DMS114 treated with DMSO at 0.1 percent for 48 hours (cell line): ENCODE results near the gene DNAH11.
"Not testable (repeated sequence)": the region's sequence is repeated elsewhere in the genome, so short reads cannot be mapped to it uniquely, and the experiment has no call there.

ENCODE experiments used
- DNase-seq: peaks from one replicate; lab custom pipeline; 2025; ENCODE audit not compliant: unreplicated experiment; lab: John Stamatoyannopoulos, UW

DNAH11 gene

GRCh38 chr7:21916176-21916575 is 373.3 kb downstream of the DNAH11 start:
- no peak for DNase-seq

DNA sequence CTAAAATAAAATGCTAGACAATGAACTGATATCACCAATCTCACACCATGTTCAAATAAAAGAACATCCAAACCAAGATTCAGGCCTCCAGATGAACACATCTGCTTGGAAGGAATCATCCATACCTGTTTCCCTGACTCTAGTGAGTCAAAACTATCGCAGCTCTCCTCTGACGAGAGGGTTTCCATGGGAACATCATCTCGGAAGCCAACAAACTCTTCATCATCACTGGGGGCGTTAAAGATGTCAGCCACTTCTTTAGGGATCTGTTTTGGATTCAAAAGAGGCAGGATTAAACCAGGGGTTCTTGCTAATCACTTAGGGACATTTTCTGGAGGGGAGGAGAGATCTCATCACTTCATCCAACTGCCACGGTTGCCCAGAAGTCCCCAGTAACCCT is 373.8 kb downstream of the DNAH11 start:
- no peak for DNase-seq

GRCh38 chr7:21918216-21918615 is 375.4 kb downstream of the DNAH11 start:
- DNase-seq, result no peak

- DNase-seq, result no peak
These were observed 378.1 kb downstream of the DNAH11 start for GRCh38 chr7:21920936-21921335.

- DNase-seq, result no peak
These were observed 379.8 kb downstream of the DNAH11 start for GRCh38 chr7:21922605-21923004.

DNA sequence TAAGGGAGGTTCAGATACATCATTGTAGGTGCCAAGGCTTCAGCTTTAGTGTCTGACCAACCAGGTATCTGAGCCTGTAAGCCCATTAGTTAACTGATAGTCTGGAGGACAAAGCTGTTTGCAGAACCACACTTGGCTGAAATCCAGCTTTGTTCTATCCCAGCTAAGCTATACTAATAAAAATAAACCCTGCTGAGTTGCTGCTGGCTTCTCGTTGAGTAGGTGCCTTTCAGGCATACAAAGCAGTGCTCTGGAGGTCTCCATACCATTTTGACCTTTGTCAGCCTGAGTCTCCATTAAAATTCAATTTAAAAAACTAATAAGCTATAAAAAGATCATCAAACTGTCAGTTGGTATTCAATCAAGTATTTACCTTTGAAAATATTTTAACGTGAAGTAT is 380.8 kb downstream of the DNAH11 start:
- no peak for DNase-seq

- DNase-seq, result no peak
These were observed 383.6 kb downstream of the DNAH11 start for GRCh38 chr7:21926448-21926847.

- no peak for DNase-seq
These were observed 384.9 kb downstream of the DNAH11 start for GRCh38 chr7:21927693-21928092.

- not testable (repeated sequence) for DNase-seq
These were observed 390.5 kb downstream of the DNAH11 start for GRCh38 chr7:21933293-21933692.

DNA sequence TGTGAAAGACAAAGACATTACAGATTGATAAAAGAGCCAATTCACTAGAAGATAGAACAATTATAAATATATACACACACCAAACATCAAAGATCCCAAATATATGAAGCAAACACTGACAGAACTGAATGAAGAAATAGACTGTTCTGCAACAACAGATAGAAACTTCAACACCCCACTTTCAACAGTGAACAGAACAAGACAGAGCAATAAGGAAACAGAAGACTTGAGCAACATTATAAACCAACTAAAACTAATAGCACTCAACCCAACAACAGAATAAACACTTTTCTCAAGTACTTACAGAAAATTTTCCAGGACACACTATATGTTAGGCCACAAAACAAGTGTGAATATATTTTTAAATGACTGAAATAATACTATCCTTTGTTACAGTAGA is 392.0 kb downstream of the DNAH11 start:
- no peak for DNase-seq

DNA sequence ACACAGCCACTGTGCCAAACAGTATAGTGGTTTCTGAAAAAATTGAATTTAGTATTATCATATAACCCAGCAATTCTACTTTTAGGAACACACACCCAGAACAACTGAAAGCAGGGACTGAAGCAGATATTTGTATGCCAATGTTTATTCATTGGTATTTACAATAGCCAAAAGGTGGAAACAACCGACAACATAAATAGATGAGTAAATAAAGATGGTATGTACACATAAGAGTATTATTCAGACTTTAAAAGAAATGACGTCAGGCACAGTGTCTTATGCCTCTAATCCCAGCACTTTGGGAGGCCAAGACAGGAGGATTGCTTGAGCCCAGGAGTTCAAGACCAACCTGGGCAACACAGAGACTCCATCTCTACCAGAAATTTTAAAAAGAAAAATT is 395.6 kb downstream of the DNAH11 start:
- DNase-seq, result no peak

GRCh38 chr7:21939136-21939857 is 396.5 kb downstream of the DNAH11 start:
- no peak for DNase-seq

- DNase-seq, result no peak
These were observed 397.1 kb downstream of the DNAH11 start for GRCh38 chr7:21939858-21940372.

DNA sequence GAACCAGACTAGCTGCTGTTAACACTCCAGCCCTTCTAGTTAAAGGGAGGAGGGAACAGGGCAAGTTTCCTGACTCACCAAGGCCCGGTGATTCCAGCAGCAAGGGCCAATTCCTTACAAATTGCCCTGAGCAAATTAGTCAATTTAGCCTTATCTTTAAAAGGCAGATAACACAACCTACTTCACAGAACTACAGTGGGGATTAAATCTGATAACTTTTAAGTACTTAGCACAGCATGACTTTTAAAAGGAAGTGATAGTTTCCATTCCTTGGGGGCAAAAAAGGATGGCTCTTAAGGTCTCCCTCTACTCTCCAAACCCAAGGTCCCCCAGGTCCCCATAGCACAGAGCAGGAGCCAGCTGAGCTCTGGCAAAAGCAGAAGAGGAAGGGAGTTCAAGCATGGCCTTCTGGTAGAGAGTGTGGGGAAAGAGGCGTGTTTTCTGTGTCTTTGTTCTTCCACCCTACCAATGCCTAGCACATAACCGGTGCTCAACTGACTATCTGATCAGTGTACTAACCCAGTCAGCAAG is 398.8 kb downstream of the DNAH11 start:
- no peak for DNase-seq

DNA sequence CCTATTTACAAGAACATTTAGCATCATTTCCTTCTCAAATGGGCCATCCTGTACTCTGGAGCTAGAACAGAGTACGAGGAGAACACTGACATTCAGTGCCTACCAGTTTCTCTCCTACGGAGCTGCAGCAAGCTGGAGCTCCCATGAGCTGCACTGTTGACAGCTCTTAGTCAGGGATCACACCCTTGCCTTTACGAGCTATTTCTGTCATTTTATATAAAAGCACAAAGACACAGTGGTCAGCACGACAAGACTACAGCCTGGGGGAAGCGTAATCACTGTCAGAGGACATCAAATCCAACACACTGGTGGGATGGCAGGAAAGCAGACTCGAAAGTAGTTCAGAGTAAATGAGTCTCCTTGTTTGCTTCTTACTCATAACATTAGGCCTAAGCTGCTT is 400.1 kb downstream of the DNAH11 start:
- DNase-seq, result no peak

DNA sequence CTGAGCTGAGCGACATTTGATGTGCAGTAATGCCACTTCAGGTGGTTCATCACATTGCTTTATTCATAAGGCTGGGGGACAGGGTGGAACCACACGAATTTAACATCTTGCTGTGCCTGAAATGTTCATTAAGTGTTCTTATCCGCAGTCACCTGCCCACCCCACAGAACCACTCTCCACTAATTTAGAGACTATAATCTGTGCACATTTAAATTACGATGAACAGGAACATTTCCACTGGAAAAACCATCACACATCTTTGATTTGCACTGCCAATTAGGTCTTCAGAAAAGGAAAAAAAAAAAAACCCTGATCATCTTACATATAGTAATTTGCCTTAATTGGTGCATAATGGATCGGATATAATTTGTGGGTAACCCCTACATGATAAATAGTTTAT is 400.6 kb downstream of the DNAH11 start:
- no peak for DNase-seq

GRCh38 chr7:21944616-21945453 is 402.0 kb downstream of the DNAH11 start:
- peak; percentile 32 for DNase-seq

DNA sequence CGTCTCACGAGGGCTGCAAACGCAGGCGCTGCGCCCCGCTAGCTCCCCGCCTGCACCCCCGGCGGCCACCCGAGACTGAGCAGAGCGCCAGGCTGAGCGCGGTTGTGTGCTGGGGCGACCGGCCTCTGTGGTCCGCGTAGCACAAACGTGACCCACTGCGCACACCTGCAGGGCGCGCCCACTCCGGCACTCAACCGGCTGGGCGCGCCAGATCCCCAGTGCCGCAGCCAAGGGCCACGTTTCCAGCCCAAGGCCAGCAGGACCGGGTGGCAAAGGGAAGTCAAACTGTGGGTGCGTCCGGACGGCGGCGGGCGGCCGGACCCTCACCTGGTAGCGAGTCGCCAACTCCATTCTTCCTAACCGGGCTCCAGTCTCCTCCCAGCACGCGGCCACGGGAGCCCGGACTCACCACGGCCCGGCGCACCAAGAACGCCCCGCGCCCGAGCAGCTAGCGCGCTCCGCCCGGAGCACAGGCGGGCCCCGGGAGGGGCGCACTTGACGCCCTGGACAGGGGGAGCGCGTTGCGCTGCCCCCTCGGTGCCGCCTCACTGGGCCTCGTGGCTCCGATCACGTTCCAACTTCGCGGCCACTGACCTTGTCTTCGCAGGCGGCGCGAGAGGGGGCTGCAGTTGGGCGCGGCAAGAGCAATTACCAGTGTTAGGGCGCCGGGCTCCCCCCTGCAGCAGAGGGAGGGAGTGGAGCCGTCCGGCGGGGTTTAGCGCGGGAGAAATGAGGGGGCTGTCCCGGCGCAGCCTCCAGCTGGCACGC is 402.8 kb downstream of the DNAH11 start, which contains the start of gene CDCA7L:
TSS of gene CDCA7L (minus strand) at position 446 of the 768 bp plus-strand sequence. CDS start at position 351, 95 bp downstream.
- DNase-seq, result peak; percentile 61

GRCh38 chr7:21946222-21946709 is 403.4 kb downstream of the DNAH11 start:
- DNase-seq, result no peak

DNA sequence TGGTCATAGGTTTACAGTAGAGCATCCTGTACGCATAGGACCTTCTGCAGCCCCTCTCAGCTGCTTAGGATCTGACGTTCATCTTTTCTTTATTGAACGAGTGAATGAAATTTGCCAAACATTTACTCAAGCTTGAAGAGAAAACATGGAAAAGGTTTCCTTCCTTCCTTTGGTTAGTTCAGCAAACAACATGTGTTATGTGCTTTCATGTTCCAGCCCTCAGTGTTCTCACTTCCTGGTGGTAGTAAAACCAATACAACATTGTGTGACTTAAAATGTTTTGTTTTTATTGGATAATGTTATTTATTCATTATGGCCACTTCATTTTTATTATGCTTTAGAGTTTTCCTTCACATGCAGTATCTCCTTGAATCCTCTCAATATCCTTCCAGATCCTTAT is 404.2 kb downstream of the DNAH11 start:
- DNase-seq, result no peak

DNA sequence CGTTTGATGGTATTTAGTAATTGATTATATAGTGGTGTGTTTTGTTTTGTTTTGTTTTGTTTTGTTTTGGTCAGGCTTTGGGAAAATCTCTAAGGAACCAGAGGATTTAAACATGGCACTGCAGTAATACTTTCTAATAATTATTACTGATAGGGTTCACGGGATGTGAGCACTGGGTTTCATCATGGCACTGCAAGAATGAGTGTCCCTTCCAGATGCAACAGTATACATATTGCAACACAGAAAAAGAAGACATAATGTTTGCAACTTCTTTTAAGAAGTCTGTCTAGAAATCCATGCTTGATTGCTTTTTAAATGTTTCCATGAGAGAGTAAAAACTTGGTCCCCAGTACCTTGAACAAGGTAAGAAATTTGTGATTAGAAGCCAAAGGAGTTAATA is 405.1 kb downstream of the DNAH11 start:
- DNase-seq, result no peak
